Measurements from ENCODE around the gene PTPRK.
"Not testable (repeated sequence)": the region's sequence is repeated elsewhere in the genome, so short reads cannot be mapped to it uniquely, and the experiment has no call there.

Gene PTPRK

DNA sequence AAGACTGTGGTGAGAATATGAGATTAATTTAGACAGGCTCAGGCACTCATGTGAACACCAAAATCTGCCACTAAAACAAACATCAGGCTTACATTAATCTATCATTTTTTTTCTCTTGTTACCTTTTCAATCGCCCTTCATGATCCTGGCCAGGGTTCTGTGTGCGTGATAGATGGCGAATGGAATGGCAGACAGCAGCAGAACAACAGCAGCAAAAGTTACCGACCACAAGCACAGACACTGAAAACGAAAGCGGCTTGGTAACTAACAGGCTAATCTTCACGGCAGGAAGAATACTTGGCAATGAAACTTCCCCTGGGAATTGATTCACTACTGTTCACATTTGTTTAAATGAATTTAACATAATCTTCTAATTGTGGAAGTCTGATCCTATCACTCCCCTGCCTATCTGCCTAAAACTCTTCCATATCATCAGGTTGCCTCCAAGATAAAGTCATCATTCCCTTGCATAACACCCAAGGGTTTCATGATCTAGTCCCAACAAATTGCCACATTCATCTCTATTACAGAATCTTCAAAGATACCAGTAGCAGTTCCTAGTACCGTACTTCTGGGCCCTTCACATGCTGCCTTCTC is 28.7 kb downstream of the PTPRK start:
- no CpG with 5 or more reads among the region's 8 CpGs for WGBS (ENCODE audit: insufficient coverage, insufficient read length)
- no peak overlapping the region for H3K27ac ChIP-seq (ENCODE audit: low read length)
- H3K9me3 ChIP-seq (ENCODE audit: control insufficient read depth, insufficient read depth, low read length): no peaks in the 10 kb centered on the region
- no peak overlapping the region for H3K4me3 ChIP-seq (ENCODE audit: low read length)
- DNase-seq (ENCODE audit: low read depth, low spot score): no peak
- no peaks in the 10 kb centered on the region for H3K27me3 ChIP-seq (ENCODE audit: control insufficient read depth, insufficient read depth, low read length)
- H3K36me3 ChIP-seq (ENCODE audit: control insufficient read depth, insufficient read depth, low read length): no peaks in the 10 kb centered on the region
- H3K4me1 ChIP-seq (ENCODE audit: control insufficient read depth, insufficient read depth, low read length): peaks cover 7% of the 10 kb centered on the region; the same call in 1 of the 2 replicates

DNA sequence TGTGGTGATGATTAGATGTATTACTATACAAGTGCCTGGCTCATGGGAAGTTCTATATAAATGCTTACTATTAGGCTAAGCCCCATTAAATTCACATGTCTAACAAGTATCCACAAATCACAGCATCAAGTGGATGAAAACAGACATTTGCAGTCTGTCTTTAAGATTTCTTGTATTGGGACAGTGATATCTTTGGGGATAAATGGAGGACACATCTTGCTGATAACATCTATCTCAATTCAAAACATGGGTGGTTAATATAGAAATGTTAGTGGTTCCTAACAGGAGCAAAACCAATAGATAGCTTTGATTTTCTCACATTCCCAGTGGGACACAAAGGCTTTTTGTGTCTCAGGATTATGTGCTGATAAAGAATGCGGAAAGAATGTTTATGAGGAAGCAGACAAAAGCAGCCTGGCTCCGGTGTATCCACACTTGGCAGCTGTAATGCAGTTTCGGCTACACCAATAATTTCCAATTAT is 29.3 kb downstream of the PTPRK start:
- H3K9me3 ChIP-seq (ENCODE audit: control insufficient read depth, insufficient read depth, low read length): no peaks in the 10 kb centered on the region
- H3K4me1 ChIP-seq (ENCODE audit: control insufficient read depth, insufficient read depth, low read length): peaks cover 7% of the 10 kb centered on the region; the same call in 1 of the 2 replicates
- no peak overlapping the region for H3K27ac ChIP-seq (ENCODE audit: low read length)
- no peak for DNase-seq (ENCODE audit: low read depth, low spot score)
- H3K36me3 ChIP-seq (ENCODE audit: control insufficient read depth, insufficient read depth, low read length): no peaks in the 10 kb centered on the region
- no peak overlapping the region for H3K4me3 ChIP-seq (ENCODE audit: low read length)
- H3K27me3 ChIP-seq (ENCODE audit: control insufficient read depth, insufficient read depth, low read length): no peaks in the 10 kb centered on the region
- no CpG with 5 or more reads among the region's 3 CpGs for WGBS (ENCODE audit: insufficient coverage, insufficient read length)

DNA sequence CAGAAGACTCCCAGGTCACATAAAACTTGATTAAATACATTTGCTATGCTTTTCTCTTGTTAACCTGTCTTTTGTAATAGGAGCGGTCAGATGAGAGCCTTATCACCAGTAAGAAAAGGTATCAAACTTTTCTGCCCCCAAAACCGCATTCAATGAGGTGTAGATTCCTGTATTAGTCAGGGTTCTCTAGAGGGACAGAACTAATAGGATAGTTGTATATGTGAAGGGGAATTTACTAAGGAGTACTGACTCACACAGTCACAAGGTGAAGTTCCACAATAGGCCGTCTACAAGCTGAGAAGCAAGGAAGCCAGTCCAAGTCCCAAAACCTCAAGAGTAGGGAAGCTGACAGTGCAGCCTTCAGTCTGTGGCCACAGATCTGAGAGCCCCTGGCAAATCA is 32.7 kb downstream of the PTPRK start:
- no CpG with 5 or more reads among the region's 3 CpGs for WGBS (ENCODE audit: insufficient coverage, insufficient read length)
- Histone ChIP-seq H3K27ac (ENCODE audit: low read length) (no peak overlapping the region), H3K4me1 (ENCODE audit: control insufficient read depth, insufficient read depth, low read length) (peaks cover 4% of the 10 kb centered on the region; the same call in 1 of the 2 replicates), H3K4me3 (ENCODE audit: low read length) (no peak overlapping the region), H3K36me3 (ENCODE audit: control insufficient read depth, insufficient read depth, low read length) (no peaks in the 10 kb centered on the region), H3K9me3 (ENCODE audit: control insufficient read depth, insufficient read depth, low read length) (no peaks in the 10 kb centered on the region), H3K27me3 (ENCODE audit: control insufficient read depth, insufficient read depth, low read length) (no peaks in the 10 kb centered on the region)
- no peak for DNase-seq (ENCODE audit: low read depth, low spot score)

DNA sequence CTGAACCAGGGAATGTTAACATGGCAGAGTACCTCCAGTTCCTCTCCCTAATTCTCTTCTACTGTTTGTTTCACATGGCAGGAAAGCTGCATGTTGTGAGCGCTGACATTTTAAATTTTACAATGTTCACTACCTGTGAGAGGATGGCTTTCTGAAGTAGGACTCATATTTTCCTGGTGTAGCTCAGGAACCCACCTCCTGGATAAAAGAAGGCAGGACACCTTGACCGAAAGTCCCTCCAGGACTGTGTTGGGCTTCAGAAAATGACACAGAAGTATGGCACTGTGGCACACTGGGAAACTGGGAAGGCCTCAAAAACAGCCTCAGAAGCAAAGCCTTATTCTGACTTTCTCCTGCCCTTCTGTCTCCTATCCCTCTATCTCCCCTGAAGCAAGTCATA is 33.3 kb downstream of the PTPRK start:
- peak; percentile 11 for DNase-seq (ENCODE audit: low read depth, low spot score)
- H3K4me3 ChIP-seq (ENCODE audit: low read length): no peak overlapping the region
- H3K36me3 ChIP-seq (ENCODE audit: control insufficient read depth, insufficient read depth, low read length): no peaks in the 10 kb centered on the region
- peaks cover 7% of the 10 kb centered on the region; the same call in 1 of the 2 replicates for H3K4me1 ChIP-seq (ENCODE audit: control insufficient read depth, insufficient read depth, low read length)
- H3K27me3 ChIP-seq (ENCODE audit: control insufficient read depth, insufficient read depth, low read length): no peaks in the 10 kb centered on the region
- H3K27ac ChIP-seq (ENCODE audit: low read length): no peak overlapping the region
- no CpG with 5 or more reads among the region's 2 CpGs for WGBS (ENCODE audit: insufficient coverage, insufficient read length)
- H3K9me3 ChIP-seq (ENCODE audit: control insufficient read depth, insufficient read depth, low read length): no peaks in the 10 kb centered on the region

DNA sequence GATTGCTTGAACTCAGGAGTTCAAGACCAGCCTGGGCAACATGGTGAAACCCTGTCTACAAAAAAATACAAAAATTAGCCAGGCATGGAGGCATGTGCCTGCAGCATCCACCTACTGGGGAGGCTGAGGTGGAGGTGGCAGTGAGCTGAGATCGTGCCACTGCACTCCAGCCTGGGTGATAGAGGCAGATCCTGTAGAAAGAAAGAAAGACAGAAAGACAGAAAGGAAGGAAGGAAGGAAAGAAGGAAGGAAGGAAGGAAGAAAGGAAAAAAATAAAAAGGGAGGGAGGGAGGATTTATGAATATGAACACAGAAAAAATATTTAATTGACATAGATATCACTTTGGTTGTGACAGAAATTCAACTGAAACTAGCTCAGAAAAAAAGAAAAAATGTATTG is 33.8 kb downstream of the PTPRK start:
- H3K4me1 ChIP-seq (ENCODE audit: control insufficient read depth, insufficient read depth, low read length); H3K4me3 ChIP-seq (ENCODE audit: low read length); H3K27ac ChIP-seq (ENCODE audit: low read length); DNase-seq (ENCODE audit: low read depth, low spot score); H3K36me3 ChIP-seq (ENCODE audit: control insufficient read depth, insufficient read depth, low read length); H3K27me3 ChIP-seq (ENCODE audit: control insufficient read depth, insufficient read depth, low read length); H3K9me3 ChIP-seq (ENCODE audit: control insufficient read depth, insufficient read depth, low read length): not testable (repeated sequence)
- WGBS (ENCODE audit: insufficient coverage, insufficient read length): no CpG with 5 or more reads among the region's 1 CpG

DNA sequence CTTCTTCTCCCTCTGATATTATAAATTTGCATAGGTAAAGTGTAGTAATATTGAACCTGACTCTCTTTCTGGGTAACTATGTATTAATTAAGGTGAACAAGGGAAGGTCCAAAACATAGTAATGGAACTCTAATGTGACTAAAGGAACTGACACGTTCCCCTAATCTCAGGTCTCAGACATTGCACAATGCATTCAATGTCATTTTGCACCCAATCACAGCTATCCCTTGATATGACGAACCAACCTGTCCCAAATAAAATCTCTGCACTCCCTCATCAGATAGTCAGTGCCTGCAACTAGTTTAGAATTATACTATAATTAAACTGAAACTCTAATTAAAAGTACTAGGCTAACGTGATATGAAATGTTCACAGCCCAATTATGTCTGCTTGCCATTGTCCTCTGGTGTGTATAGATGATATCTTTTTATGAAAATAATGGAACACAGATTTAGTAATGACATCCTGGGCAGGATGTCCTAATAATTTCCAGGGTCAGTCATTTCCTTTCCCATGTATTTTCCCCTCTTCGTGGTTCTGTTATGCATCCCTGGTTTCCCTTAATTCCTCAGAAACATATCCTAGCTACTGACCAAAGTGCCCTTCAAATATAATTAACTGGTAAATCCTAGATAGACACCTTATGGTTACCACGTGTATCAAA is 36.8 kb downstream of the PTPRK start:
- H3K27me3 ChIP-seq (ENCODE audit: control insufficient read depth, insufficient read depth, low read length): no peaks in the 10 kb centered on the region
- H3K27ac ChIP-seq (ENCODE audit: low read length): no peak overlapping the region
- H3K36me3 ChIP-seq (ENCODE audit: control insufficient read depth, insufficient read depth, low read length): no peaks in the 10 kb centered on the region
- WGBS (ENCODE audit: insufficient coverage, insufficient read length): no CpG with 5 or more reads among the region's 5 CpGs
- H3K9me3 ChIP-seq (ENCODE audit: control insufficient read depth, insufficient read depth, low read length): no peaks in the 10 kb centered on the region
- H3K4me1 ChIP-seq (ENCODE audit: control insufficient read depth, insufficient read depth, low read length): peaks cover 6% of the 10 kb centered on the region; the same call in 1 of the 2 replicates
- DNase-seq (ENCODE audit: low read depth, low spot score): no peak
- H3K4me3 ChIP-seq (ENCODE audit: low read length): no peak overlapping the region

DNA sequence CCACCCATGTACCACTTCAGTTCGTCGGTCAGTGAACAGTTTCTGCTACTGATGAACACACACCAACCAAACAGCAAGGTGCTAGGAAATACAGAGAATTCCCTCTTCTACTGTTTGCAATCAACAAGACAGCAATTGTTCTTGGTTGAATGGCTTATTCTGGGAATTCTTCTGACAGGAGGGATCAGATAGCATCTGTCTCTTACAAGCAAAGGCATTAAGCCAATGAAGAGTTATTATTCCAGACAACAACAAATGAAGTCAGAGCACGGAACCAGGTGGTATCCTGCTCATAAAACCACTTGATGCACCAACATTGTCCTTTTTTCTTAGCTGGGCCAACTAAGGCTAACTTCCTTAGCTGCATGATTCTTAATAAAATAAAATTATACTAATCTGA is 37.8 kb downstream of the PTPRK start:
- WGBS (ENCODE audit: insufficient coverage, insufficient read length): no CpG with 5 or more reads among the region's 3 CpGs
- DNase-seq (ENCODE audit: low read depth, low spot score): no peak

DNA sequence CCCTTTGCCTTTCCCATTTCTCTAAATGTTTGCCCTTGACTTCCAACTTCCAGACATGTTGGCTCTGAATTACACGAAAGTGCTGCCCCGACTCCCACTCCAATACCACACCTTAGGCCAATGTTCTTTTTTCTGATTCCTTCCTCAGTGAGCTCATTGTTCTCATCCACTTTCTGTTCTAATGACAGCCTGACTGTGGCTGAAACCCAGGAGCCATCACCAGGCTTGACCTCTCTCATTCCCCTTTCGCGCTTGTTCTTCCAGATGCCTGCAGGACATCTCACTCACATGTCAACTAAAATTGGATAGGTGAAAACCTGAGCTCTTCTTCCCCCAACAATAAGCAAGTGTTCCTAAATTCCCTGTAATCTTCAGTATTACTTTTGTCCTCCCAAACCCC is 40.4 kb downstream of the PTPRK start:
- Histone ChIP-seq H3K9me3 (ENCODE audit: control insufficient read depth, insufficient read depth, low read length) (no peaks in the 10 kb centered on the region), H3K4me1 (ENCODE audit: control insufficient read depth, insufficient read depth, low read length) (peaks cover 6% of the 10 kb centered on the region; the same call in 1 of the 2 replicates), H3K27ac (ENCODE audit: low read length) (no peak overlapping the region), H3K27me3 (ENCODE audit: control insufficient read depth, insufficient read depth, low read length) (no peaks in the 10 kb centered on the region), H3K4me3 (ENCODE audit: low read length) (no peak overlapping the region), H3K36me3 (ENCODE audit: control insufficient read depth, insufficient read depth, low read length) (no peaks in the 10 kb centered on the region)
- no peak for DNase-seq (ENCODE audit: low read depth, low spot score)
- WGBS (ENCODE audit: insufficient coverage, insufficient read length): no CpG with 5 or more reads among the region's 4 CpGs

More for the DNA sequence above, 37.8 kb downstream of the PTPRK start:
- Histone ChIP-seq H3K27me3 (ENCODE audit: control insufficient read depth, insufficient read depth, low read length) (no peaks in the 10 kb centered on the region), H3K9me3 (ENCODE audit: control insufficient read depth, insufficient read depth, low read length) (no peaks in the 10 kb centered on the region), H3K27ac (ENCODE audit: low read length) (no peak overlapping the region), H3K4me3 (ENCODE audit: low read length) (no peak overlapping the region), H3K36me3 (ENCODE audit: control insufficient read depth, insufficient read depth, low read length) (no peaks in the 10 kb centered on the region), H3K4me1 (ENCODE audit: control insufficient read depth, insufficient read depth, low read length) (peaks cover 6% of the 10 kb centered on the region; the same call in 1 of the 2 replicates)

DNA sequence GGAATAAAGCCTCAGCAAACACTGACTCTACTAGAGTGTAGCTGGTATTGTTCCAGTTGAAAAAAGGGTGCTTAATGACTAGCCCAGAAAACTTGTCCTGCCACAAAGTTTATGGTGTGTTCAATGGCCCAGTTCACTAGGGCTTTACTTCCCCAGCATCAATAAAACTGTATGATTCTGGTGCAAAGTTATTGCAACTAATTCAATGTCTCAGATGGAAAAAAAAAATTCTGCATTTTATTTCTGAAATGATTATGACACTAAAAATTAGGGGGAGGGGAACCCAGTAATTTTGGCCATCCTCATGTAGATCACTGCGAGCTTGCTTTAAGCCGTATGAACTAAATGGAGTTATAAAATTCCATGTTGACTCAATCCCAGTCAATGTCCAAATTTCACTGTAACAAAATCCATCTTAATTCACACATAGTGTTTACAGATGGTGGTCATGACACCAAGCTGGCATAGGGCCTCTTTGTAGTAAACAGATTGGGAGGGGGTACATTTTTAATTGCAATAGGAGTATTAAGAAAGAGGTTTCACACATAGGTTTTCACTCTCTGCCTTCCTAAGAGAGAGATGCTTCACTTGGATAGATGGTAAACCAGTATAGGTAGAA is 41.2 kb downstream of the PTPRK start:
- no peak for DNase-seq (ENCODE audit: low read depth, low spot score)
- Histone ChIP-seq H3K9me3 (ENCODE audit: control insufficient read depth, insufficient read depth, low read length) (no peaks in the 10 kb centered on the region), H3K4me3 (ENCODE audit: low read length) (no peak overlapping the region), H3K27ac (ENCODE audit: low read length) (no peak overlapping the region), H3K27me3 (ENCODE audit: control insufficient read depth, insufficient read depth, low read length) (no peaks in the 10 kb centered on the region), H3K4me1 (ENCODE audit: control insufficient read depth, insufficient read depth, low read length) (peaks cover 6% of the 10 kb centered on the region; the same call in 1 of the 2 replicates), H3K36me3 (ENCODE audit: control insufficient read depth, insufficient read depth, low read length) (no peaks in the 10 kb centered on the region)
- no CpG with 5 or more reads among the region's 2 CpGs for WGBS (ENCODE audit: insufficient coverage, insufficient read length)

DNA sequence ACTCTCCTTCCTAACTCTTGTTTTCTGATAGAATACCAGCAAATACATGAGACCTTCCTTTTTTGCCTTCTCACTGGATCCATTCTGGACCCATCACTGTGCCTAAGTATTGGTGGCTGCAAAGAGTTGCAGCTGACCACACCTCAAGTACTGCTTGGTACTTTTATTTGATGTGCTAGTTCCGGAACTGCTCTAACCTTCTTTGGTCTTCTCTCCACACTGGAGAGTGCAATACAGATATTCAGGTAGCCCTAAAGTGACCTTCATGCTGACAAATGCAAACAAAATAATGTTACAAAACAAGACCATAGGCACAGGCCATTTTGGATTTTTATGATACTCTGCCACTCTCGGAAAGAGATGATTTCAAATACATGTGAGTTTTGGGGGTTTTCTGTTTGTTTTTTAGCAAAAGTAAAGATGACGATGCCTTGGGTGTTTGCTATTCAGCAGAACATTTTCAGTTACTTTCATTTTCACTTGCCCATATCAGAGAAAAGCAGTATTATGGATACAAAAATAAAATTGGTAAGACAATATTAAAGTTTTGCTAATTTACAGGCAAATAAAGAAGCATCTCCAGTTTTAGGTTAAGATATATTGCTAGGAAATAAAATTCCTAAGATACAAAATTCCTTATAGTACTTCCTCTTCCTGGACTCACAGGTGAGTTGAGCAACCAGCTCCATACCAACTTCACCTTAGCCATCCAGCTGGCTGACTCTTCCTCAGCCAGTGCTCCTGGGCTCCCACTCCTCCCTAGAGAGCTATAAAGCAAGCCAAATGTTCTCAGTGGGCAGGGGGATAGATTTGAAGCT is 42.0 kb downstream of the PTPRK start:
- WGBS (ENCODE audit: insufficient coverage, insufficient read length): no CpG with 5 or more reads among the region's 3 CpGs
- no peak overlapping the region for H3K4me3 ChIP-seq (ENCODE audit: low read length)

More for the DNA sequence above, 42.0 kb downstream of the PTPRK start:
- no peak for DNase-seq (ENCODE audit: low read depth, low spot score)
- Histone ChIP-seq H3K9me3 (ENCODE audit: control insufficient read depth, insufficient read depth, low read length) (no peaks in the 10 kb centered on the region), H3K36me3 (ENCODE audit: control insufficient read depth, insufficient read depth, low read length) (no peaks in the 10 kb centered on the region), H3K27ac (ENCODE audit: low read length) (no peak overlapping the region), H3K27me3 (ENCODE audit: control insufficient read depth, insufficient read depth, low read length) (no peaks in the 10 kb centered on the region), H3K4me1 (ENCODE audit: control insufficient read depth, insufficient read depth, low read length) (peaks cover 6% of the 10 kb centered on the region; the same call in 1 of the 2 replicates)
